Measurements from ENCODE around the gene SKAP2.

DNA sequence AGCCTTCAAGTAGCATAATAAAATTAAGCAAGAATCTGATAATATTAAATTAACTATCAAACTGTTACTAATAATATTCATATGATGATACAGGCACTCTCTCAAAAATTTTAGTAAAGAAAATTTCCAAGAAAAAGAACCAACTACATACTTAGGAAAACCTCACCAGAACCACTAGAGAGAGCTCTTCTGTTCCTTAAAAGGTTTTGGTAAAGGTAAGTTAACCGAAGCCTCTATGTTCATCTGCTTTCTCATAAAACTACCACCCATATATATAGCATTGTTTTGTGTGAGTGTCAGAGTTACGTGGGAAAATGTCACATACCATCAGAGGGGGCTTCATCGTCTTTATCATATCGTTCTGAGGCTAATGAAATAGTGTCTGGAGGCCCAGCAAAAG, 20.7 kb downstream of the SKAP2 start:
- TF ChIP-seq THYN1 (CRISPR knock-in tag; IDR thresholded peaks at IDR 0.05; ENCODE audit: borderline replicate concordance, low read depth) = no peak
- no peak for TF ChIP-seq ZNF552 (CRISPR knock-in tag; IDR thresholded peaks at IDR 0.05; ENCODE audit: borderline replicate concordance)
